Spleen (tissue), 7 donors: ENCODE results near the gene MINDY4.

Experiments used
- CTCF ChIP-seq, 11 experiments: fragments of 200-600 bp in 7 of 11; fragments of 450-650 bp in 4 of 11; sonication (generic) in 4 of 11; IDR thresholded peaks in 8 of 11; conservative IDR thresholded peaks in 3 of 11; 1 replicate in 7 of 11; 2 replicates in 4 of 11; pipeline versions ENCODE4 v1.4.0 to v1.8.0; 2016 to 2021; ENCODE audit warnings: antibody characterized with exemption in 11 of 11, inconsistent platforms in 4 of 11, mild to moderate bottlenecking in 1 of 11
- POLR2A ChIP-seq, 3 donors: fragments of 450-650 bp; IDR thresholded peaks; one replicate each; pipeline ENCODE4 v1.5.1; 2017; ENCODE audit warnings: antibody characterized with exemption in 3 of 3, mild to moderate bottlenecking in 1 of 3
- POLR2AphosphoS5 ChIP-seq, 3 donors: sonication (generic); formaldehyde crosslinking; IDR thresholded peaks; one replicate each; pipeline ENCODE4 v1.5.1; 2017; ENCODE audit warnings: antibody characterized with exemption in 3 of 3
- donor health status: DM: no; HTN: no; CAD: no; lungs with moderate emphysema.
- donor health status: DM: no; HTN: no; CAD: no.
- donor health status: DM: no; HTN: no; CAD: no.

- TF ChIP-seq CTCF (IDR thresholded peaks at IDR 0.05 in 8 of 11, conservative IDR thresholded peaks at IDR 0.05 in 3 of 11) (no peak), POLR2A (IDR thresholded peaks at IDR 0.05) (no peak), POLR2AphosphoS5 (IDR thresholded peaks at IDR 0.05) (no peak)
Observed at GRCh38 chr7:30782690-30783089, 11.5 kb downstream of the MINDY4 start.
